Fibroblast of villous mesenchyme (primary cell): Measurements from ENCODE around the gene FBLN2. TPM values are rescaled to one million over a fixed set of nuclear protein-coding genes. Genes with fewer than 3 reads are reported as not detected.

Experiments used
- DNase-seq: peaks from one replicate; pipeline ENCODE4 v3.0.0-alpha.2; 2010; ENCODE audit warnings: low read depth
- H3K4me3 ChIP-seq: 2 replicates; pipeline ENCODE4 v1.5.1; 2011; ENCODE audit warnings: low read depth, mild to moderate bottlenecking, low read length
- total RNA-seq: library from RNA; depleted of rRNA; stranded (reverse); fragments of >200 nt; gene quantifications from 2 replicates; pipeline ENCODE4 v1.2.3, GENCODE V29; 2012
- TF ChIP-seq, protein P1 (sequence below): IDR thresholded peaks from 2 replicates; pipeline ENCODE4 v1.5.1; 2012; ENCODE audit warnings: low read depth, mild to moderate bottlenecking, low read length; ENCODE audit not compliant: insufficient read depth

FBLN2 gene
- total RNA-seq, 1 donor: 30.2 TPM

DNA sequence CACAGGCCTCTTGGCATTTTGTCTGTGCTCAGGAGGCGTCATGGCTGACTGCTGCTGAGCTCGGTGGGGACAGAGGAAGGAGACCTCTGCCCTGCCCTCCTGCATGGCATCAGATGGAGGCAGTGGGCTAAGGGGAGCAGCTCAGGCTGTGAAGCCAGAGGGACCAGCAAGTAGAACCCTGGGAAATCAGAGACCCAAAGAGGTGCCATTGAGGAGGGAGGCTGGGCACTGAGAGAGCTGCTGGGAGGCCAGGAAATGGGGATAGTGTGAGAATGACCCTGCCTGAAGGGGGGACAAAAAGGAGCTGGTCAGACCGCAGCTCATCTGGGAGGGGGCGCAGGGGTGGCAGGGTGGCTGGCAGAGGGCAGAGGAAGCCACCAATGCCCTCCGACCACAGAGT is 136.8 kb downstream of the FBLN2 start:
- DNase-seq: no peak

DNA sequence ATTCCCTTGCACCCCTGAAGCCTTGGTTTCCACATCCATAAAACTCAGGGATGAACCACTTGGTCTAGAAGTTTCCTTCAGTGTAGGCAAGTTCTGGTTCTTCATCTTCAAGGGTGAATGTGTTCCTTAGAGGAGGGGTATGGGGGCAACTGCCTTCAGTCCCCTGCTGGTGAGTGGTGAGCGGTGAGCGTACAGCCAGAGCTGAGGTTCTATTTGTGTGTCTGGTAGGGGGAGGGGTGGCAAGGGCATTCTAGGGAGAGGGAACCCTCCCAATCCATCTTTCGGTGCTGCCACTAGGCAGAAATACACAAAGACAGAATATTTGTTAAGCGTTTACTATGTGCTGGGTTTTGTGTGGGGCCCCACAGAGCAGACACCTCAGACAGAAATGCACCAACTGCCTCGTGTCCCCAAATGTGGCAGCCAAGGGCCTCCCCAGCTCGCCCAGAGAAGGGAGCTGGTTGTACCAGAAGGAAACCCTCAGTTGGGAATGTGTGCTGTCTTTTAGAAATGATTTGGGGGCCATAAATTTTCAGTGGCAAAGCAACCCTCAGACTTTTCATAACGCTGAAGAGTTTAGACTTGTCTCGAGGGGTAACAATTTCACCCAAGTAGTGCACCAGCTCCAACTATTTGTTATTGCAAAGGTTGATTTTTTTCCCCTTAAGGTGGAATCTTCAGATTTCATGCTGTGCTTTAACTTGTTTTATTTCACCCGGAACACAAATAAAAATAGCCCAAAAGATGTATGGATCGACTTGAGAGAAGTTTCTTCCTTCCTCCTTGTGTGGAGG is 137.6 kb downstream of the FBLN2 start:
- TF ChIP-seq, protein P1, sequence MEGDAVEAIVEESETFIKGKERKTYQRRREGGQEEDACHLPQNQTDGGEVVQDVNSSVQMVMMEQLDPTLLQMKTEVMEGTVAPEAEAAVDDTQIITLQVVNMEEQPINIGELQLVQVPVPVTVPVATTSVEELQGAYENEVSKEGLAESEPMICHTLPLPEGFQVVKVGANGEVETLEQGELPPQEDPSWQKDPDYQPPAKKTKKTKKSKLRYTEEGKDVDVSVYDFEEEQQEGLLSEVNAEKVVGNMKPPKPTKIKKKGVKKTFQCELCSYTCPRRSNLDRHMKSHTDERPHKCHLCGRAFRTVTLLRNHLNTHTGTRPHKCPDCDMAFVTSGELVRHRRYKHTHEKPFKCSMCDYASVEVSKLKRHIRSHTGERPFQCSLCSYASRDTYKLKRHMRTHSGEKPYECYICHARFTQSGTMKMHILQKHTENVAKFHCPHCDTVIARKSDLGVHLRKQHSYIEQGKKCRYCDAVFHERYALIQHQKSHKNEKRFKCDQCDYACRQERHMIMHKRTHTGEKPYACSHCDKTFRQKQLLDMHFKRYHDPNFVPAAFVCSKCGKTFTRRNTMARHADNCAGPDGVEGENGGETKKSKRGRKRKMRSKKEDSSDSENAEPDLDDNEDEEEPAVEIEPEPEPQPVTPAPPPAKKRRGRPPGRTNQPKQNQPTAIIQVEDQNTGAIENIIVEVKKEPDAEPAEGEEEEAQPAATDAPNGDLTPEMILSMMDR: no peak
- no peak for DNase-seq
- no peak overlapping the region for H3K4me3 ChIP-seq

More for the DNA sequence above, 136.8 kb downstream of the FBLN2 start:
- TF ChIP-seq, protein P1: no peak
- H3K4me3 ChIP-seq: no peak overlapping the region

DNA sequence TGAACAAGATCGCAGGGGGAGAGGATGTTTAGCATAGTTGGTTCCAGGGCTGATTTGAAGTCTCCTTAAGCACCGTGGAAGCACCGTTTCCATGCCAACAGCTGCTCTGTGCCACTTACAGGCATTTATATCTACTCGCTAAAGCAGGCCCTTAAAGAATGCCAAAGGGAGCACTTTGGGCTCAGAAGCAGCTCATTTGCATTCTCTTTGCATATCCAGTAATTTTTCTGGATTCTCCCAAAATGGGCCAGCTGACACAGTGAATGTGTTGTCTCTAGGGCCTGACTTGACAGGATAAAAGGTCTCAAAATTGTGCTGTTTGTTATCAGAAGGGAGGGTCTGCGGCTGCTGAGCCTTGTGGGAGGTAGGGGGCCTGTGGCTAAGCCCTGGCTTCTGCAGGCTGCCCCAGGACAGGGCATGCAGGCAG is 138.6 kb downstream of the FBLN2 start:
- H3K4me3 ChIP-seq: no peak overlapping the region
- no peak for DNase-seq

More for the DNA sequence above, 138.6 kb downstream of the FBLN2 start:
- TF ChIP-seq, protein P1: no peak

Other genes starting within 250 kb of the FBLN2 start
- gene NUP210, start 128.8 kb upstream of the FBLN2 start, total RNA-seq: under 0.01 TPM in 1 of 2 replicates, not detected in the other
- gene HDAC11, start 68.8 kb upstream of the FBLN2 start, total RNA-seq: 7.1 and 9.5 TPM in 2 replicates